ENCODE data around the gene MMP21. TPM values are rescaled to one million over a fixed set of nuclear protein-coding genes. Genes with fewer than 3 reads are reported as not detected.

Gene MMP21
- polyA plus RNA-seq, 6 donors from 2014 or later, result not detected

- Mint-ChIP-seq H3K27me3 (no peaks in the 10 kb centered on the region), H3K4me3 (no peak overlapping the region), H3K4me1 (peaks cover 0 to 10% (median 0%) of the 10 kb centered on the region in 3 donors), H3K9me3 (no peaks in the 10 kb centered on the region), H3K27ac (no peak overlapping the region), H3K36me3 (peaks cover 42 to 48% of the 10 kb centered on the region in 2 donors)
- no peak for DNase-seq
- no peak for ATAC-seq (ENCODE audit: low read depth in 2 of 2)
These were observed 40.8 kb downstream of the MMP21 start for GRCh38 chr10:125734823-125735222.

DNA sequence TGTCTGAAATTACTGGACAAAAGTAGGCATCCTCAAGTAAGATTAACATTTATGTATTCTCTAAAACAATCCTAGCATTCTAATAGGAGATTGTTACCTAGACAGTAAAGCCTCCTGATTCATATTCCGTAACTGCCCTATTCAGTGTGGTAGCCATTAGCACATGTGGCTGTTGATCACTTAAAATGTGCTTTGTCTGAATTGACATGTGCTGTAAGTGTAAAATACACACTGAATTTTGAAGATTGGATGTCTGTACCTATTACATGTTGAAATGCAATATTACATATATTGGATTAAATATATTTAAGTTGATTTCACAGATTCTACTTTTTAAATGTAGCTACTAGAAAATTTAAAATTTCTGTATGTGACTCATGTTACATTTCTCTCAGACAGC is 41.5 kb downstream of the MMP21 start:
- Mint-ChIP-seq H3K36me3 (peaks cover 35 to 43% of the 10 kb centered on the region in 2 donors), H3K27me3 (no peaks in the 10 kb centered on the region), H3K9me3 (no peaks in the 10 kb centered on the region), H3K4me3 (no peak overlapping the region), H3K27ac (no peak overlapping the region), H3K4me1 (peaks cover 0 to 10% (median 0%) of the 10 kb centered on the region in 3 donors)
- DNase-seq, result no peak
- no peak for ATAC-seq (ENCODE audit: low read depth in 2 of 2)

DNA sequence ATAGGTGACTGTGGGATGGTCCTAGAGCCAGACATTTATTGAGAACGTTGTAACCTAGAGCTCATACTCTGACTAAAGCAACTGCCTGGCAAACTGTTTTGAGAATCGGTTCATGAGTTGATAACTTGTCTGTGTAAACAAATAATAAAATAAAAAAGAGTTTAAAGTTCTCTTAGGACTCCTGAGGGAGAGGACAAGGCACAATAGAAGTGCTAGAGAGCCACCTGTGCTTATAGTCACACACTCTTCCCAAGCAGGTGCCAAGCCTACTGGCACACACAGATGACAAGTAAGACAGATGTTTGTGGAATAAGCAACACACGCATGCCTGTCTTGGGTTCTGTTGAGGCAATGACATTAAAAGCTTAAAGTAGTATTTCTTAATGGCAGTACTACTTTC is 48.2 kb downstream of the MMP21 start:
- no peaks in the 10 kb centered on the region for H3K27me3 Mint-ChIP-seq
- DNase-seq (no peak), ATAC-seq (ENCODE audit: low read depth in 2 of 2) (no peak)
- H3K4me1 Mint-ChIP-seq, result peaks cover 2 to 13% (median 5%) of the 10 kb centered on the region in 3 donors
- H3K4me3 Mint-ChIP-seq, result no peak overlapping the region
- peaks cover 46 to 50% of the 10 kb centered on the region in 2 donors for H3K36me3 Mint-ChIP-seq
- H3K9me3 Mint-ChIP-seq, result no peaks in the 10 kb centered on the region
- no peak overlapping the region for H3K27ac Mint-ChIP-seq

- Mint-ChIP-seq H3K4me3 (no peak overlapping the region), H3K27me3 (no peaks in the 10 kb centered on the region), H3K36me3 (peaks cover 45 to 46% of the 10 kb centered on the region in 2 donors), H3K27ac (peak overlapping the region in 1 of 6 donors; percentile 6), H3K4me1 (peaks cover 2 to 8% (median 6%) of the 10 kb centered on the region in 3 donors), H3K9me3 (no peaks in the 10 kb centered on the region)
- no peak for ATAC-seq (ENCODE audit: low read depth in 2 of 2)
- DNase-seq, result no peak
These were observed 48.7 kb downstream of the MMP21 start for GRCh38 chr10:125726914-125727313.

GRCh38 chr10:125722811-125723210 is 52.8 kb downstream of the MMP21 start:
- Mint-ChIP-seq H3K36me3 (peaks cover 23 to 34% of the 10 kb centered on the region in 2 donors), H3K4me1 (peaks cover 8 to 20% (median 17%) of the 10 kb centered on the region in 3 donors), H3K9me3 (no peaks in the 10 kb centered on the region), H3K27ac (no peak overlapping the region), H3K4me3 (peak overlapping the region in 2 of 8 donors; percentile 11 to 70), H3K27me3 (no peaks in the 10 kb centered on the region)
- DNase-seq, result no peak
- no peak for ATAC-seq (ENCODE audit: low read depth in 2 of 2)

GRCh38 chr10:125721035-125721434 is 54.6 kb downstream of the MMP21 start:
- Mint-ChIP-seq H3K4me3 (peak overlapping the region; percentile 42 to 99 (median 96)), H3K4me1 (peaks cover 8 to 20% (median 17%) of the 10 kb centered on the region in 3 donors)
- no peak for ATAC-seq (ENCODE audit: low read depth in 2 of 2)

GRCh38 chr10:125720002-125720382 is 55.6 kb downstream of the MMP21 start:
- ATAC-seq (ENCODE audit: low read depth in 2 of 2) (no peak), DNase-seq (no peak)
- H3K27me3 Mint-ChIP-seq, result no peaks in the 10 kb centered on the region
- peak overlapping the region; percentile 90 to 99 (median 98) for H3K27ac Mint-ChIP-seq
- peaks cover 8 to 20% (median 17%) of the 10 kb centered on the region in 3 donors for H3K4me1 Mint-ChIP-seq
- peaks cover 11 to 21% of the 10 kb centered on the region in 2 donors for H3K36me3 Mint-ChIP-seq
- peak overlapping the region; percentile 95 to 99 (median 98) for H3K4me3 Mint-ChIP-seq
- H3K9me3 Mint-ChIP-seq, result peaks cover 0 to 4% (median 2%) of the 10 kb centered on the region in 7 donors

More at GRCh38 chr10:125721035-125721434, 54.6 kb downstream of the MMP21 start:
- peaks cover 18 to 27% of the 10 kb centered on the region in 2 donors for H3K36me3 Mint-ChIP-seq
- H3K27me3 Mint-ChIP-seq, result no peaks in the 10 kb centered on the region
- H3K27ac Mint-ChIP-seq, result peak overlapping the region in 2 of 6 donors; percentile 15 to 90
- peaks cover 0 to 3% (median 0%) of the 10 kb centered on the region in 7 donors for H3K9me3 Mint-ChIP-seq
- no peak for DNase-seq

DNA sequence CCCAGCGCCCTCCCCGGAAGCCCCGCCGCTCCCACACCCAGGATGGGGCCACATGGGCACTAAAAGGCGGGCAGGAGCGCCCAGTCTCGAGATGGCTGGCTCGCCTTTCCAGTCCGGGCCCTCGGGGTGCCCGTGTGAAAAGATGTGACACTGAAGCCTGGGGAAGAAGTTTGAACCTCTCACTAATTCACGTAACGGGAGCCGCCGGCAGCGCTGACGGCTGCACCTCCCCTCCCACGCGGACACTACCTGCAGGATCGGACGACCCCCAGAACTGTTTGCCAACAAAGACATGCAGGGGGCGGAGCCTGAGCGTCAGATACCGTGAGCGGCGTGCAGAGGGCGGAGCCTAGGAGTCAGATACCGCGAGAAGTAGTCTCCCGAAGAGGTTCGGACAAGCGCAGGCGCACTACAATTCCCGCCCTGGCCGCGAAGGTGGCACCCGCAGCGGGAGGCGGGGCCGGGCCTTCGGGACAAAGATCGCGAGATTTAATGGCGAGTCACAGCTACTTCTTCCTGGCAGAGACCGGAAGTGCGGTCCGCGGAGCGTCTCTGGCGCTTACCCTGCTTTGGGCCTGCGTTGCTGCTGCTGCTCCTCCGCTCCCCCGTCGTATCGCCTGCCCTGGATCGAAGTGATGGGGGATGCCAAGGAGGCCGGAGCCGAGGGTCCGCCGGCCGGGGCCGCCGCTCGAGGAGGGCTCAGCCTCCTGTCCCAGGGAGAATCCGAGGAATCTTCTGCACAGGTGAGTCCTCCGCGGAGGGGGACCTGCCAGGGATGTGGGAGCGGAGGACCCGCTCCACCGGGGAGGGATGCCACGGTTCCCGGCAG is 56.2 kb downstream of the MMP21 start, which contains the start of gene EDRF1:
Gene EDRF1, plus strand, starts transcription at position 537 of the 829 bp plus-strand sequence. Its CDS starts 99 bp downstream, at position 636.
- H3K4me3 Mint-ChIP-seq, result peak within 1 kb of the TSS; percentile 95 to 99 (median 98)
- no peaks in the 10 kb centered on the region for H3K27me3 Mint-ChIP-seq
- ATAC-seq (ENCODE audit: low read depth in 2 of 2) (peak; percentile 93 to 94), DNase-seq (peak; percentile 100)
- H3K4me1 Mint-ChIP-seq, result peaks cover 8 to 20% (median 17%) of the 10 kb centered on the region in 3 donors
- peaks cover 5 to 15% of the 10 kb centered on the region in 2 donors for H3K36me3 Mint-ChIP-seq
- H3K27ac Mint-ChIP-seq, result peak within 1 kb of the TSS; percentile 90 to 99 (median 98)
- H3K9me3 Mint-ChIP-seq, result peaks cover 0 to 4% (median 2%) of the 10 kb centered on the region in 7 donors

Other genes starting within 250 kb of the MMP21 start
- not detected for gene TEX36, start 92.7 kb downstream of the MMP21 start, polyA plus RNA-seq (ENCODE audit: low read depth in 6 of 6)
- gene EDRF1, start 56.1 kb downstream of the MMP21 start, polyA plus RNA-seq (ENCODE audit: low read depth in 6 of 6), result 10 to 100 TPM; 10.7 to 16.8 (median 14.0) TPM
- gene UROS, start 47.4 kb upstream of the MMP21 start, polyA plus RNA-seq (ENCODE audit: low read depth in 6 of 6), result 10 to 100 TPM; 54.1 to 73.5 (median 56.1) TPM
- gene BCCIP, start 47.7 kb upstream of the MMP21 start, polyA plus RNA-seq (ENCODE audit: low read depth in 6 of 6), result 100 to 1,000 TPM in 1 of 6 donors, 10 to 100 TPM in 5; 73.7 to 109 (median 85.7) TPM
- gene DHX32, start 105.5 kb upstream of the MMP21 start, polyA plus RNA-seq (ENCODE audit: low read depth in 6 of 6), result 10 to 100 TPM; 10.8 to 19.3 (median 16.7) TPM
- not detected for gene FANK1, start 120.7 kb upstream of the MMP21 start, polyA plus RNA-seq (ENCODE audit: low read depth in 6 of 6)